NCI-H345 treated with DMSO at 0.1 percent for 48 hours (cell line): ENCODE data around the gene PLEKHA7.
"Not testable (repeated sequence)": the region's sequence is repeated elsewhere in the genome, so short reads cannot be mapped to it uniquely, and the experiment has no call there.

ENCODE experiments used
- DNase-seq: peaks from one replicate; lab custom pipeline; 2025; ENCODE audit not compliant: unreplicated experiment; lab: John Stamatoyannopoulos, UW

PLEKHA7 gene

DNA sequence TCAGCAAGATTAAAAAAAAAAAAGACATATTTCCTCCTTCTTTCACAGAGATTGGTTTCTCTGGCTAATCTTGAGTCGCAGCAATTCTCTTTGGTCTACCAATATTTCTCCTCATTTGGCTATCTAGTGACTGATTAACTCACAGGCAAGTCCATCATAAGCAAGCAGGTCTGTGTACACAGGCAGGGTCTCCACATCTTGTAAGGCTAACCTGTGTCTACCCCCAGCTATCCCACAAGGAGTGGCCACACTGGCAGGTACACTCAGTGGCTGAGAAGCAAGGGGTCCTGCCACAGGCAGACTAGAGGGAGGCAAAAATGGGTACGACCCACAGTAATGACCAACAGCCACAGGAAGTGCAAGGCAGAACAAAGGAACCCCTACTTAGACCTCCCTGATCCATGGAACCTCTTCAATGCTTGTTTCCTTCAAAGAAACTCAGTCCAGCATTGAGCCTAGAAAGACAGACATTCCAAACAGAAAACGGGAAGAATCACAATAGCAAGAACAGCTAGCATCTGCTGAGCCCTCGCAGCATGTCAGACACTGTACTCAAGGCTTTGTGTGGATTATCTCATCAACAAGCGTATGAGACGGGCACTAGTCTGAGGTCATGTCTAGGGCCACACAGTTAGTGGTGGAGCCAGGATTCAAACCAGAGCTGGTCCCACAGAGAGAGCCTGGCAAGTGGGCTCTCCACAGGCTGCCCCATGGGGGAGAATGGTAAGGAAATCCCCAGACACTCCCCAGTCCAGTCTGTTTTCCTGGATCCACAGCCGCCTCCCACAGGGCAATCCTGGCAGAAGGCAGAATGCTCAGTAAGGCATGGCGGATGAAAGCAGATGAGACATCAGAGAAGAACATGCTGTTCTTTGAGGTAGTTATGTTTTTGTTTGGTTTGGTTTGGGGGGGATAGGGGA lies 34.3 kb downstream of the PLEKHA7 start:
- DNase-seq = no peak

DNA sequence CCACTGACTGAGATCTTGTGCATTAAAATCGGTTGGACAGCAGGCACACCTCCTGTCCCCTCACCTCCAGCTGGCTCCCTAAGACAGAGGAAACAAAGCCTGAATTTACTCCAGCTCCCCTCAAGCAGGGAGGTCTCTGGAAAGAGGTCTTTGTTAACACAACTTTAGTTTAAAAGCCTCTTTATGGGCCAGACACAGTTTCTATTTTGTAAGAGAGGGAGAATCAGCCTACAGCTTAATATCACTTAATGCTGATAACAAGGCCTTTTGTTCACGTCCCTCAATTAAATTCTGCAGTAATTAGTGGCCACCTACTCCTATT lies 36.3 kb downstream of the PLEKHA7 start:
- DNase-seq = no peak

DNA sequence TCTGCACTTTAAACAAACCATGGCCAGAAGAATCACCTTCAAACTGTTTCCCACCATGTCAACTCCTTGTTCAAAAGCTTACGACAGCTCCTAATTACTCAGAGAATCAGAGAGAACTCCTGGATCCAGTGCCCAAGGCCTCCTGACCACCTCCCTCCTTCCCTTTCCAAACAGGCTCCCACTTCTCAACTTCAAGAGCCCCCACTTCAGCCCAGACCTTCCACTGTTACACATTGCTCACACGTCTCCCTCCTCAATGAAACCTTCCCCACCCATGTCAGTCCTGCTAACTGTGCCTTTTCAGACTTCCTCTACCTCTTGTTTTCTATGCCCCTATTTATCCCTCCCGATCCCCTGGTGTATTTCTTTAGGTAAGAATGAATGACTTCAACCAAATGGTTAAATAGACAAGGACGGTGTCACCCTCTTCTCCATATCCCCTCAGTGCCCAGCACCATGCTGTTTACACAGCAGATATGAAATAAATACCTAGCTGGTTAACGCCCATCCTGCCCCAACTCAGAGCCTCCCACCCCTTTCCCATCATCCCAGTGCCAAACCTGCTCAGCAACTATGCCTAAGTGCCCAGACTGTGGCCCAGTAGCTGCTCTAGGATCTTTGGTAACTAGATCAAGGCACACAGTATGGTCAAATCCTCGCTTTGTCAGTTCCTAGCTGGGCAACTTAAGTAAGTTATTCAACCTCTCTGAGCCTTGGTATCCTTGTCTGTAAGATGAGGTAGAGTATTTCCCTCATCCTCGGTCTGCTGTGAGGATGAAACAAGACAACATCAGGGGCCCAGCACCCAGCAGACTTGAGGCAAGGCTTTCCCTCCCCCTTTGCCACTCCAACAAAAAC lies 36.8 kb downstream of the PLEKHA7 start:
- no peak for DNase-seq

DNA sequence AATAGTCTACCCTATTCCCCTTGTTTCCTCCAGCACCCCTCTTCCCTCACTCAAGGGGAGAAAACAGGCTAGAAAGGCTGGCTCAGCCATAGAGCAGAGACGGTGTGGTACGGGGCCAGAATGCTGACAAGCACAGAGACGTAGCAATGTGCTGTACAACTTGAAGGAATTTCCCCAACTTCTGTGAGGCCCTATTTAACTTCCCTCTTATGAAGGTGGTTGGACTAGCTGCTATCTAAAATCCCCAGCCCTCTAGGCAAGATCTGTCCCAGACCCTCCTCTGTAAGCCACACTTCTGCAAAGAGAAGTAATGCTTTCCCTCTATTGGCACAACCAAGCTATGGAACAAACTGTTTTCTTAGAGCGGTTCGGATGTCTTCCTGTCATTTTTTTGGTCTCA lies 37.8 kb downstream of the PLEKHA7 start:
- DNase-seq = no peak

DNA sequence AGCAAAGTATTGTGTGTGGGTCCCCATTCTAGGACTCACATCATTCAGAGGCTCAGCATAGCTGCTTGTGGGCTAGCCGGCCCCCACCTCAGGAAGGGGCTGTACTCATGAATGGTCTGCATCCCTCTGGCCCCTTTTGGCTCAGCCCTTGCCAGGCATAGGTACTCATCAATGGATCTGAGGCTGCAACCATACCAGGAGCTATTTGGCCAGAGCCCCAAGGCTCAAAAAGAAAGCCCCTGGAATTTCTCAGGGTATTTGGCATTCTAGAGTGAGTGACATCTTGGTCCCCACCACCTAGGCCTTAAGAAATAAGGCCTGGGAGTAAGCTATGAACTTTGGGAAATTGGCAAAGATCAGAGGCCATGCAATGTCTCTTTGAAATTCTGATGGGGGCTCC lies 38.3 kb downstream of the PLEKHA7 start:
- DNase-seq = no peak

DNA sequence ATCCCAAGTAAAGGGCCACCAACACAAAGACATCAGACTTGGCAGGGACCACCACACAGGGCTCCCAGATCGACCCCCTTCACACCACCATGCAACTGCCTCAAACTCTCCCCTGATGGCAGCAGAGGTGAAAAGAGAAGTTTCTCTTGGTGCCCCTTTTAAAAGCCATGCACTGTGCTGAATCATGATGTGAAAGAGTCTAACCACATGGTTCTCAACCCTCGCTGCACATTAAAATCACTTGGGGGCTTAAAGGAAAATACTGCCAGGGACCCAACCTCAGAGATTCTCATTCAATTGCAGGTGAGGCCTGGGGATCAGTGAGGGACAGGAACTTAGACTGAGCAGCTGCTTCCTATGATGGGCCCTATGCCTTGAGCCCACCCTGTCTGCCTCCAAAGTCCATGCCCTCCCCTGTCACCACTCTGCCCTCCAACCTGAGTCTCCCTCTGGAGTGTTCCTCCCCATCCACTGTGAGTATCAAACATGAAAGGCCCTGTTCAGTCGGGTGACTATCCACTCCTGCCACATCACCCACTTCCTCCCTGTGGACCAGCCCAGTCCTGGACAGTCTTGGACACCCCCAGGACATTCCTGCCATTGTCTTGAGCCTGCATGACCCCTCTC lies 40.8 kb downstream of the PLEKHA7 start:
- no peak for DNase-seq

DNA sequence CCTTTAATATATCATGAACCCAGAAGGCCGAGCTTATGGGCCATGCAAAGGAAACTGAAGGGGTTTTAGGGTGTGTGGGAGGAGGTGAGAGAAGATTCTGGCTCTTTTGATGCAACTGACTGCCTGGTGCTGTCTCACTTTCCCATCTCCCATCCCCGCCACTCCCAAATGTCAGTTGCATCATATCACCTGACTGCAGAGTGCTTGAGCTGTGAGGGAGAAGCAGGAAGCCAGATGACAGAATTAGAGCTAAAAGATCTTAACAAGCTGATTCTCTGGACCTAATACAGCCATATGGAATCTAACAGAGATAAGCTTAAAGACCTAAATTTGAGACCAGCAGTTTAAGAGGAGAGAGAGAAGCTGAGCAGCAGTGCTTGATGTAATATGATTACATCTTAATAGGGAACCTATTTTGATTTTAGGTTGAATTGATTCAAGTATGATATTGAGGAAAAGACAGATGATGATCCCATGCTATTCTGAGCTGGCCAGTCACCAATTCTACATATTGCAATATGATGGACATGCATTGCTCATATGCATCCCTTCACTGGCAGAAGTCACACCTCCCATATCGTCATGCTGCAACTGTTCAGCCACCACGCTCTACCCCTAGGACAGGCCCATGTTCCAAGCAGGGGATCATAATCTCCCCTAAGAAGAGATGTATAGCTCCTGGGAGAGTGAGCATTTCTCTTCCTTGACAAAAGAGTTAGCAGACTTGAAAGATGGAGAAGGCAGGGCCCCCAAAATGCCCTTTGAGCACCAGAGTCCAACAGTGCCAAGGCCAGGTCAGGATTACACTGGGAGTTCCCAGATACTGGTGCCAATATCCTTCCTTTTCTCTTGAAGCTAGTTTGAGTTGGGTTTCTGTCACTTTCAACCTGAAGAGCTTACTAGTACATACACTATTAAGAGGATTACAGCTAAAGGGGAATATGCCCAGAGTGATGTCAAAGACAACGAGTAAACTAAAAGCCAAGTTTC lies 44.9 kb downstream of the PLEKHA7 start:
- DNase-seq = no peak

DNA sequence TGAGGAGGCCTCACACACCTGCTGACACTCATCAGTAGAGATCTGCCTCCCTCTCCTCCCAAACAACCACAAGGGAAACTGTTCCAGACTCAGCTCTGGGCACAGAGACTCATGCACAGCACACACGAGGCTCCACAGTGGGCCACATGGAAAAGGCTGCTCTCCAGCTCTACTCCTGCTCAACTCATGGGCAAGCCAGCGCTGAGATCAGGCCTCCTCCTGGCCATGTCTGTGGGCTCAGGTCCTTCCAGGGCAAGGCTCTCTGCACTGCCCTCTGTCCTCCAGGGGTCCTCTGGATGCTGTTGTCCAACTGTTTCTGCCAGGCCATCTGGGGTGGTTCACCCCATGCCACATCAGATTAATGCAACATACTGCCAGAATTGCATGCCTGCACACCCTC lies 46.0 kb downstream of the PLEKHA7 start:
- DNase-seq = no peak

DNA sequence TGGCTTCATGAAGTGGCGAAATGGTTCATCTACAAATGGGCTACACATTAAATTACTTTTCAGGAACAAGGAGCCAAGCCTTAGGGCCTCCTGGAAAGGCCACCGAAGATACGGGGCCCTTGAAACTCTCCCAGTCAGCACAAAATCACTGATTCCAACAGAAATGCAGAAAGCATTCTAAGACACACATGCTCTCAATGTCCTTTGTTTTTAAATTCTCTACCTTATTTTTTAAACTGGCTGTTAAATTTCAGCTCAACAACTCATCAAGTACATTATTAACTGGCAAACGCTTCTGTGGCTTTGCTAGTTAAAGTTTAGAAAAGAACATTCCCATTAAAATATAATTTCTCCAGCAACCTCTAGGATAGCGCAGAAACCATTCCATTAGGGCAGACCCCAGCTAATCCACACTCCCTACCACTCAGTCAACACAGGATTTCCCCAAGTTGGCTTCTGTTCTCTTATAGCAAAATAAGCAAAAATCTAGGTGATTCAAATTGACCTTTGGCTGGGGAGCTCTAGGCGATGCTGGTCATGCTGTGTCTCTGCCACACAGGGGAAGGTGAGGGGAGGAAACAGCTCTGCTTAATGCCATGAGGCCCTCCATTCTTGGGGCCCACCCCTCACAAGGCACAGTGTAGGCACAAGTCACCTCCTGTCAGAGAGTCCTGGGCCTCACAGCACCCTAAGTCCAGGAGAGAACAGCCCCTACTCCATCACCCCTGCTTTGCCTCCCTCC lies 47.1 kb downstream of the PLEKHA7 start:
- no peak for DNase-seq

DNA sequence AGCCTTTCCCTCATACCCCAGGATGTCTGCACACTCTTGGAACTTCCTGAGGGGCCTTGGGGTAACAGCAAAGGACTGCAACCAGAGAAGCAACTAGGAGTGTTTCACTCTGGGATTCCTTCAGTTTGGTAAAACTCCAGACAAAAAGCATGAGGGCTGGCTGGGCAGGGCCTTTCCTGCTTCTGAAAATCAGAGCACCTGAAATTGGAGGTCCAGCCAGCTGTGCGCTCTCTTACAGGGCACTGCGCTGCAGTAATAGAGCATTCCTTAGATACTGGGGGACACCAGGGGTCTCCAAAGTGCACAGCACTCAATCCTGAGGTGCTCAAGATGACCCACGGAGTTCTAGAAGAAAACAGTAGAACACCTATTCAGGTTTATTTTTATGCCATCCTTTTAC lies 49.7 kb downstream of the PLEKHA7 start:
- no peak for DNase-seq

DNA sequence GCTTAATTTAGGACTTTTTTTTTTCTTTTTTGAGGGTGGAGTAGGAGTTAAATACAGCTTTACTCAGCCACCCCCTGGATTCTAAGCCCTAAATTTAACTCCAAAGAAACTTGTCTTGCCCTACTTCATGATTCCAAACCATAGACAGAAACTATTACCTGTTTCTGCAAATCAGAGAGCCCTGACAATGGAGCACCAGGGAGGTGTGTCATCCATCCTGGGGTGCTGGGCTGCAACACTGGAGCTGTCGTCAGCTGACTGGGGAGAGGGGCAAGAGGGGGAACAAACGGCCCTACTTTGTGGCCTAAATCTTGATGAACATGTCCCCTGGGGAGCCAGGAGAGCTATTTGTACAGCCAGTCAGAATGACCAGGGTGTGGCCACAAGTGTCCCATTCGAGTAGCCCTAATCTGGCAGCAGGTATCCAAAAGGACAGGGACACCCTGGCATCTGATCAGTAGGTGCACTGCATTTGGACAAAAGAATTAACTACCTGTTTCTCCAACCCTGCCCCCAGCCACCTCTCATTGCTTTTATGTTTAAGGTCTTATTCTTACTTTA lies 50.8 kb downstream of the PLEKHA7 start:
- DNase-seq = no peak

DNA sequence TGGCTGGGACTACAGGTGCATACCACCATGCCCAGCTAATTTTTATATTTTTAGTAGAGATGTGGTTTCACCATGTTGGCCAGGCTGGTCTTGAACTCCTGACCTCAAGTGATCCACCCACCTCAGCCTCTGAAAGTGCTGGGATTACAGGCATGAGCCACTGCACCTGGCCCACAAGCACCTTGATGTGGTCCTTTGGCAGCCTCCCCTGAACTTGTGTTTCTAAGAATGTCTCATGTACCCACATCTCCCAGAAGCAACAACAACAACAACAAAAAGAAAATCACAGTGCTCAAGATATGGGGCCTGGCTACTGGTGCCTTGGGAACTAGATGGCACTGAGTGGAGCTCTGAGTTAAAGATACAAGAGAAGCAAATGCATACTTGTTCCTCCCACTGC lies 51.6 kb downstream of the PLEKHA7 start:
- DNase-seq = not testable (repeated sequence)

DNA sequence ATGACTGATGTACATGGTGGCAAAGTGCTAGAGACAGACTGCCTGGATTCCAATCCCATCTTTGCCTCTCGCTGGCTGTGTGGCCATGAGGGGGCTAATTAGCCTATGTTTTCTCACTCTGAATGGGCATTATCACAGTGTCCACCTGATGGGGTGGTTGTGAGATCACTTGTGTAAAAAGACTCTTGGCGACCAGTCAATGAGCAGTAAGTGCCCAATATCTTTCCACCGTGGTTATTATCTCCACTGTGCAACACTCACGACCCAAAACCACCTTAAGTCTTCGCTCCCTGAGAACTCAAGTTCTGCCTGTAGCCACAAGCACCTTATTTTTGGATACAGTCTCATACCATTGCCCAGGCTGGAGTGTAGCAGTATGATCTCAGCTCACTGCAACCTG lies 52.1 kb downstream of the PLEKHA7 start:
- DNase-seq = no peak

DNA sequence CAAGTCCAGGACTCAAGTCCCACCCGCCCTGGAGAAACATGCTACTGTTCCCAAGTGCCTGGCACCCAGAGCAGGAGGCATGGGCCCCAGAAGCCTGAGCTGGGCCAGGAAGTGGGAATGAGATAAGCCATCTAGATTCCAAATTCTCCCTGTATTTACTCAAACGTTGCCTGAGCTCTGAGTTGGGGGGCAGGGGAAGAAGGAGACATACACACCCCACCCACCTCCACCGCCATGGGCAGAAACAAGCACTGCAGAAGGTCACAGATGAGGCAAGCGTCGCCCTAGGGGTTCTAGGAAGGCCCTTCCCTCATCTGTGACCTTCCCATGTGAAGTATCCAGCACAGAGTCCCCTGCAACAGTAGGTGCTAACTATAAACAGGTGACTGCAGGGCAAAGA lies 54.0 kb downstream of the PLEKHA7 start:
- DNase-seq = no peak

DNA sequence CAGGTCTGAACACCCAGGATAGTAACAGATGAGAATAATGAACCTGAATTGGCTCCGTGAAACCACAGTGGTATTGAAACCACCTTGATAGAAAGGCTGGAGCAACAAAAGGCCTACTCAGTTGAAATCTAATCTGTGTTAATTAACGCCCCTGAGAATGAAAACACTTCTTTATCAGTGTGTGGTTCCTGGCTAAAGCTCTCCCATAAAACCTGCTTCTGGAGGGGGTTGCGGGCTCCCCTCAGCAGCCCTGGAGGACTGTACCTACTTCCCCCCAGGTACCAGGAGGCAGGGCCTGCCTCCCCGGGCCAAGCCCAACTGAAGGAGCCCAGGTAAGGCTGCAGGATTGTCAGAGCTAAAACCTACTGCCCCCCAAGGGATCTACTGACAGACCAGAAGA lies 54.6 kb downstream of the PLEKHA7 start:
- DNase-seq = no peak

DNA sequence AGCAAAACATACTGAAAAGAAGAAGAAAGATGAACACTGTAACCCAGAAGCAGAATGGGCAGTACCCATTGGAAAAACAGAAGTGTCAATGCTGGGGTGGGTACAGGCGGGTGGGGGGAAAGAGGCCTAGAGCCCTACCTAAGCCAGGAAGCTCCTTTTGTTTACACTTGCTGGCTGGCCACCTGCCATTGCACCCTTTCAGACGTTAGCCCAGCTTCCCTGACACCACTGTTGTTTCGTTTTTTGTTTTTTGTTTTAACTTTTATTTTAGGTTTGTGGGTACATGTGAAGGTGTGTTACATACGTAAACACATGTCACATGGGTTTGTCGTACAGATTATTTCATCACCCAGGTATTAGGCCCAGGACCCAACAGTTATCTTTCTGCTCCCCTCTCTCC lies 55.4 kb downstream of the PLEKHA7 start:
- DNase-seq = no peak

DNA sequence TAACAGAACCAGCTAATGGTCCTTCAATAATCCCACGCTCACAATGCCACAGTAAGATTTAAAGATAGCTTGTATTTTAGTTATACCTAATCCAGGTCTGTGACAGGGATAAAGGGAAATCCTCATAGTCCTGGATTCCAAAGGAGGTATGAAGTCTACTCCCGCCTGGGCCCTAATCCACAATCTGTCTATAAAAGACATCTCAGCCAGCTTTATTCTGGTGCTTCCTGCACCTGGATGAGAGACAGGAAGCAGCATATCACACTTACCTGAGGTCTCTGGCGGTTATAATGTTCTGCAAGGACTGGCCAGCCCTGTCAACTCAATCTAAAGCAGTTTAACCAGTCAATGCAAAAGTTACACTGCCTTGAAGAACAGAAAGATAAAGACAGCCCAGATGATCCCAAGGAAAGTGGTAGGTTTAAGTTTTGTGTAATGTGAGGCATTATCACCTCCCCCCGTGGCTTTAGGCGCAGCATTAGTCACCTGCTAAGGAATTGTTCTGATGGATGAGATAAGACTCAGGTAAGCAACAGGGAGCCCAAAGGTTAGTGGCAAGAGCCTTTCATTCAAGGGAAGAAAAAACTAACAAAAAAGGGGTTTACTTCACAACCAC lies 57.6 kb downstream of the PLEKHA7 start:
- DNase-seq = no peak

DNA sequence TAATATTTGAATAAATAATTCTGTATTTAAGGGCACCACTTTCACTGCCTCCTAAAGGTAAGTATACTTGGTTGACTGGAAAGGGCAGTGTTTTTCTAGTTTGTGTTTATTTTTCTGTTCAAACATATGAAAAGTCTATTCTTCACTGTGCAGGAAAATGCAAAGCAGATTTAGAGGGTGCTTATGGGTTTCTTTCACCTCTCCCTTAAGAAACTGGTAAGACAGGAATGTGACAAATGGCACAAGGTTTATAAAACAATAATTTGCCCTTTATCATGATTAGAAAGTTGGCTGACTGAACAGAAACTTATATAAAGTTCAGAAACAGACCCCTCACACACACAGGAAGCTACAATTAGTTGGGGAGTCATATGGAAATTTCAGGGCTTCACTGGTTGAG lies 60.6 kb downstream of the PLEKHA7 start:
- no peak for DNase-seq
